ENCODE results near the gene PIK3R5. TPM values are rescaled to one million over a fixed set of nuclear protein-coding genes. Genes with fewer than 3 reads are reported as not detected.

The PIK3R5 gene
- total RNA-seq, 1 donor from 2014 or later: 34.5 TPM

- no peak for DNase-seq (ENCODE audit: low spot score)
Measured at GRCh38 chr17:8953156-8953885, 12.2 kb downstream of the PIK3R5 start.

- no peak for DNase-seq (ENCODE audit: low spot score)
Measured at GRCh38 chr17:8952191-8952590, 13.3 kb downstream of the PIK3R5 start.

GRCh38 chr17:8951206-8951605 lies 14.3 kb downstream of the PIK3R5 start:
- no peak for DNase-seq (ENCODE audit: low spot score)

GRCh38 chr17:8949061-8949661 lies 16.3 kb downstream of the PIK3R5 start:
- no peak for DNase-seq (ENCODE audit: low spot score)

- DNase-seq (ENCODE audit: low spot score): no peak
Measured at GRCh38 chr17:8948462-8948861, 17.0 kb downstream of the PIK3R5 start.

- DNase-seq (ENCODE audit: low spot score): no peak
Measured at GRCh38 chr17:8947201-8947600, 18.3 kb downstream of the PIK3R5 start.

- no peak for DNase-seq (ENCODE audit: low spot score)
Measured at GRCh38 chr17:8946476-8946875, 19.0 kb downstream of the PIK3R5 start.

- DNase-seq (ENCODE audit: low spot score): no peak
Measured at GRCh38 chr17:8946071-8946470, 19.4 kb downstream of the PIK3R5 start.

- no peak for DNase-seq (ENCODE audit: low spot score)
Measured at GRCh38 chr17:8944748-8945147, 20.8 kb downstream of the PIK3R5 start.

- no peak for DNase-seq (ENCODE audit: low spot score)
Measured at GRCh38 chr17:8944083-8944482, 21.4 kb downstream of the PIK3R5 start.

GRCh38 chr17:8941980-8942622 lies 23.4 kb downstream of the PIK3R5 start:
- DNase-seq (ENCODE audit: low spot score): no peak

- no peak for DNase-seq (ENCODE audit: low spot score)
Measured at GRCh38 chr17:8941520-8941919, 24.0 kb downstream of the PIK3R5 start.

GRCh38 chr17:8940866-8941471 lies 24.5 kb downstream of the PIK3R5 start:
- no peak for DNase-seq (ENCODE audit: low spot score)

- DNase-seq (ENCODE audit: low spot score): no peak
Measured at GRCh38 chr17:8939496-8940334, 25.8 kb downstream of the PIK3R5 start.

- no peak for DNase-seq (ENCODE audit: low spot score)
Measured at GRCh38 chr17:8938933-8939332, 26.6 kb downstream of the PIK3R5 start.

- no peak for DNase-seq (ENCODE audit: low spot score)
Measured at GRCh38 chr17:8935191-8935590, 30.3 kb downstream of the PIK3R5 start.

- no peak for DNase-seq (ENCODE audit: low spot score)
Measured at GRCh38 chr17:8934346-8934745, 31.2 kb downstream of the PIK3R5 start.

GRCh38 chr17:8930649-8931048 lies 34.9 kb downstream of the PIK3R5 start:
- DNase-seq (ENCODE audit: low spot score): no peak

- no peak for DNase-seq (ENCODE audit: low spot score)
Measured at GRCh38 chr17:8928347-8928746, 37.2 kb downstream of the PIK3R5 start.

GRCh38 chr17:8927395-8927794 lies 38.1 kb downstream of the PIK3R5 start:
- DNase-seq (ENCODE audit: low spot score): no peak

- DNase-seq (ENCODE audit: low spot score): no peak
Measured at GRCh38 chr17:8925808-8926207, 39.7 kb downstream of the PIK3R5 start.
